Activated naive CD8-positive, alpha-beta T cell (primary cell): Measurements from ENCODE around the gene DPPA2.

ENCODE experiments used
- H3K27ac Mint-ChIP-seq: one replicate; pipeline ENCODE4 v1.8.0; 2021; ENCODE audit warnings: mixed read lengths
- H3K27me3 Mint-ChIP-seq: one replicate; pipeline ENCODE4 v1.8.0; 2021; ENCODE audit warnings: mixed read lengths
- H3K36me3 Mint-ChIP-seq: one replicate; pipeline ENCODE4 v1.8.0; 2021; ENCODE audit warnings: mixed read lengths
- H3K4me1 Mint-ChIP-seq: one replicate; pipeline ENCODE4 v1.8.0; 2021; ENCODE audit warnings: low read depth, mixed read lengths
- H3K4me3 Mint-ChIP-seq: one replicate; pipeline ENCODE4 v1.8.0; 2021; ENCODE audit warnings: mild to moderate bottlenecking, mixed read lengths
- H3K9me3 Mint-ChIP-seq: one replicate; pipeline ENCODE4 v1.8.0; 2021; ENCODE audit warnings: low read depth, mixed read lengths

The DPPA2 gene

GRCh38 chr3:109337393-109337792, 21.1 kb upstream of the DPPA2 start, which contains the start of gene DPPA4:
DPPA4 (minus strand) TSS chr3:109337546; CDS start chr3:109337517, 29 bp downstream.
- H3K4me3 Mint-ChIP-seq: peak within 1 kb of the TSS; percentile 76
- no peak within 1 kb of the TSS for H3K27ac Mint-ChIP-seq
- no peaks in the 10 kb centered on the region for H3K36me3 Mint-ChIP-seq
- H3K27me3 Mint-ChIP-seq: peaks cover 17% of the 10 kb centered on the region
- no peaks in the 10 kb centered on the region for H3K9me3 Mint-ChIP-seq
- H3K4me1 Mint-ChIP-seq: peaks cover 8% of the 10 kb centered on the region

- H3K4me3 Mint-ChIP-seq: peak overlapping the region; percentile 76
- H3K9me3 Mint-ChIP-seq: no peaks in the 10 kb centered on the region
- H3K27ac Mint-ChIP-seq: no peak overlapping the region
- H3K4me1 Mint-ChIP-seq: peaks cover 8% of the 10 kb centered on the region
- peaks cover 17% of the 10 kb centered on the region for H3K27me3 Mint-ChIP-seq
- no peaks in the 10 kb centered on the region for H3K36me3 Mint-ChIP-seq
Observed at GRCh38 chr3:109336291-109336861, 20.1 kb upstream of the DPPA2 start.

GRCh38 chr3:109334572-109334971, 18.3 kb upstream of the DPPA2 start:
- peak overlapping the region; percentile 28 for H3K27ac Mint-ChIP-seq
- H3K36me3 Mint-ChIP-seq: no peaks in the 10 kb centered on the region
- peaks cover 17% of the 10 kb centered on the region for H3K27me3 Mint-ChIP-seq
- peaks cover 8% of the 10 kb centered on the region for H3K4me1 Mint-ChIP-seq
- H3K9me3 Mint-ChIP-seq: no peaks in the 10 kb centered on the region
- no peak overlapping the region for H3K4me3 Mint-ChIP-seq

GRCh38 chr3:109331692-109332091, 15.4 kb upstream of the DPPA2 start:
- no peaks in the 10 kb centered on the region for H3K36me3 Mint-ChIP-seq
- peaks cover 7% of the 10 kb centered on the region for H3K27me3 Mint-ChIP-seq
- no peak overlapping the region for H3K27ac Mint-ChIP-seq
- H3K4me1 Mint-ChIP-seq: peaks cover 4% of the 10 kb centered on the region
- no peak overlapping the region for H3K4me3 Mint-ChIP-seq
- H3K9me3 Mint-ChIP-seq: no peaks in the 10 kb centered on the region

GRCh38 chr3:109330405-109330804, 14.1 kb upstream of the DPPA2 start:
- H3K27ac Mint-ChIP-seq: no peak overlapping the region
- peaks cover 4% of the 10 kb centered on the region for H3K27me3 Mint-ChIP-seq
- no peaks in the 10 kb centered on the region for H3K4me1 Mint-ChIP-seq
- no peak overlapping the region for H3K4me3 Mint-ChIP-seq
- no peaks in the 10 kb centered on the region for H3K36me3 Mint-ChIP-seq
- no peaks in the 10 kb centered on the region for H3K9me3 Mint-ChIP-seq

GRCh38 chr3:109328202-109328601, 11.9 kb upstream of the DPPA2 start:
- no peaks in the 10 kb centered on the region for H3K9me3 Mint-ChIP-seq
- no peaks in the 10 kb centered on the region for H3K36me3 Mint-ChIP-seq
- H3K27ac Mint-ChIP-seq: no peak overlapping the region
- no peak overlapping the region for H3K4me3 Mint-ChIP-seq
- no peaks in the 10 kb centered on the region for H3K27me3 Mint-ChIP-seq
- no peaks in the 10 kb centered on the region for H3K4me1 Mint-ChIP-seq

GRCh38 chr3:109325657-109326056, 9.3 kb upstream of the DPPA2 start:
- H3K9me3 Mint-ChIP-seq: no peaks in the 10 kb centered on the region
- no peak overlapping the region for H3K27ac Mint-ChIP-seq
- H3K27me3 Mint-ChIP-seq: no peaks in the 10 kb centered on the region

GRCh38 chr3:109325109-109325508, 8.8 kb upstream of the DPPA2 start:
- no peak overlapping the region for H3K4me3 Mint-ChIP-seq
- H3K36me3 Mint-ChIP-seq: no peaks in the 10 kb centered on the region
- no peak overlapping the region for H3K27ac Mint-ChIP-seq
- no peaks in the 10 kb centered on the region for H3K27me3 Mint-ChIP-seq
- no peaks in the 10 kb centered on the region for H3K4me1 Mint-ChIP-seq
- no peaks in the 10 kb centered on the region for H3K9me3 Mint-ChIP-seq

More at GRCh38 chr3:109325657-109326056, 9.3 kb upstream of the DPPA2 start:
- Mint-ChIP-seq H3K4me1 (no peaks in the 10 kb centered on the region), H3K36me3 (no peaks in the 10 kb centered on the region), H3K4me3 (no peak overlapping the region)

GRCh38 chr3:109313061-109313460, 3.3 kb downstream of the DPPA2 start:
- Mint-ChIP-seq H3K27ac (no peak overlapping the region), H3K27me3 (peaks cover 1% of the 10 kb centered on the region), H3K36me3 (no peaks in the 10 kb centered on the region), H3K4me1 (no peaks in the 10 kb centered on the region), H3K4me3 (no peak overlapping the region), H3K9me3 (no peaks in the 10 kb centered on the region)

- Mint-ChIP-seq H3K27ac (no peak overlapping the region), H3K4me3 (no peak overlapping the region), H3K36me3 (no peaks in the 10 kb centered on the region), H3K9me3 (no peaks in the 10 kb centered on the region), H3K4me1 (no peaks in the 10 kb centered on the region), H3K27me3 (no peaks in the 10 kb centered on the region)
Observed at GRCh38 chr3:109297496-109297895, 18.8 kb downstream of the DPPA2 start.

- H3K4me1 Mint-ChIP-seq: no peaks in the 10 kb centered on the region
- no peaks in the 10 kb centered on the region for H3K36me3 Mint-ChIP-seq
- no peaks in the 10 kb centered on the region for H3K9me3 Mint-ChIP-seq
- H3K27ac Mint-ChIP-seq: no peak overlapping the region
- no peak overlapping the region for H3K4me3 Mint-ChIP-seq
- peaks cover 3% of the 10 kb centered on the region for H3K27me3 Mint-ChIP-seq
Observed at GRCh38 chr3:109284071-109284470, 32.2 kb downstream of the DPPA2 start.

GRCh38 chr3:109278546-109278945, 37.8 kb downstream of the DPPA2 start:
- Mint-ChIP-seq H3K27ac (no peak overlapping the region), H3K27me3 (peaks cover 3% of the 10 kb centered on the region), H3K4me3 (no peak overlapping the region), H3K4me1 (no peaks in the 10 kb centered on the region), H3K36me3 (no peaks in the 10 kb centered on the region), H3K9me3 (no peaks in the 10 kb centered on the region)

- Mint-ChIP-seq H3K4me3 (no peak overlapping the region), H3K36me3 (no peaks in the 10 kb centered on the region), H3K27me3 (peaks cover 3% of the 10 kb centered on the region), H3K9me3 (no peaks in the 10 kb centered on the region), H3K27ac (no peak overlapping the region), H3K4me1 (no peaks in the 10 kb centered on the region)
Observed at GRCh38 chr3:109278141-109278540, 38.2 kb downstream of the DPPA2 start.

GRCh38 chr3:109275702-109276293, 40.5 kb downstream of the DPPA2 start:
- H3K4me1 Mint-ChIP-seq: no peaks in the 10 kb centered on the region
- H3K36me3 Mint-ChIP-seq: no peaks in the 10 kb centered on the region
- no peaks in the 10 kb centered on the region for H3K9me3 Mint-ChIP-seq
- H3K27me3 Mint-ChIP-seq: peaks cover 5% of the 10 kb centered on the region
- H3K4me3 Mint-ChIP-seq: no peak overlapping the region
- no peak overlapping the region for H3K27ac Mint-ChIP-seq

- Mint-ChIP-seq H3K36me3 (no peaks in the 10 kb centered on the region), H3K27ac (no peak overlapping the region), H3K27me3 (peaks cover 1% of the 10 kb centered on the region), H3K4me3 (no peak overlapping the region), H3K4me1 (no peaks in the 10 kb centered on the region), H3K9me3 (no peaks in the 10 kb centered on the region)
Observed at GRCh38 chr3:109270779-109271178, 45.5 kb downstream of the DPPA2 start.
